IMR-90 (cell line): ENCODE data around the gene GLRA3. TPM values are rescaled to one million over a fixed set of nuclear protein-coding genes. Genes with fewer than 3 reads are reported as not detected.

Source experiments
- ATAC-seq: fragments of 200-7000 bp; cut with Tn5 transposase; 2 replicates; pipeline ENCODE4 v1.9.1; 2020; ENCODE audit warnings: low read depth, mild to moderate bottlenecking, moderate library complexity
- BruUV-seq: library from RNA; stranded (reverse); fragments of 400-500 nt; replicated peaks from 2 replicates; lab custom pipeline; 2021; lab: Mats Ljungman, UMichigan
- CTCF ChIA-PET: fragments of 300-600 bp; formaldehyde crosslinking; extraction: SDS; loops from one replicate; lab custom pipeline; 2021; ENCODE audit warnings: antibody characterized with exemption; lab: Yijun Ruan, JAX
- POLR2A ChIA-PET: fragments of 300-600 bp; sonication (Branson Sonifier 250); formaldehyde crosslinking; loops from one replicate; lab custom pipeline; 2022; ENCODE audit warnings: antibody characterized with exemption; ENCODE audit not compliant: unreplicated experiment; lab: Charles Lee
- DNase-seq: peaks from one replicate; pipeline ENCODE4 v3.0.0; 2013
- H2AFZ ChIP-seq: replicated peaks from 2 replicates; pipeline ENCODE3; 2013; ENCODE audit warnings: low read length, mild to moderate bottlenecking; ENCODE audit not compliant: poor library complexity
- H2AK5ac ChIP-seq: 2 replicates; pipeline ENCODE4 v1.6.1; 2013; ENCODE audit warnings: low read depth, low read length, inconsistent platforms
- H2AK9ac ChIP-seq: replicated peaks from 2 replicates; pipeline ENCODE3; 2013; ENCODE audit warnings: mild to moderate bottlenecking, low read depth, low read length, moderate library complexity; ENCODE audit not compliant: poor library complexity
- H2BK120ac ChIP-seq: 2 replicates; pipeline ENCODE4 v1.6.1; 2013; ENCODE audit warnings: low read depth, low read length, inconsistent platforms
- H2BK15ac ChIP-seq: 3 replicates; pipeline ENCODE4 v1.6.1; 2013; ENCODE audit warnings: low read depth, low read length, inconsistent platforms
- H2BK20ac ChIP-seq: 2 replicates; pipeline ENCODE4 v1.6.1; 2013; ENCODE audit warnings: low read depth, mild to moderate bottlenecking, inconsistent platforms, low read length, moderate library complexity
- H2BK5ac ChIP-seq: 2 replicates; pipeline ENCODE4 v1.6.1; 2013; ENCODE audit warnings: mild to moderate bottlenecking, low read depth, low read length, inconsistent platforms; ENCODE audit not compliant: poor library complexity, severe bottlenecking
- H3K14ac ChIP-seq: replicated peaks from 2 replicates; pipeline ENCODE4 v1.6.1; 2013; ENCODE audit warnings: low read depth, low read length, inconsistent platforms
- H3K18ac ChIP-seq: 2 replicates; pipeline ENCODE4 v1.6.1; 2013; ENCODE audit warnings: low read depth, low read length, control low read depth
- H3K23ac ChIP-seq: 2 replicates; pipeline ENCODE4 v1.6.1; 2013; ENCODE audit warnings: low read depth, low read length, inconsistent platforms
- H3K27ac ChIP-seq: 2 replicates; pipeline ENCODE4 v1.5.1; 2013; ENCODE audit warnings: mild to moderate bottlenecking, control low read depth, low read length; ENCODE audit not compliant: insufficient read depth
- H3K27me3 ChIP-seq: 2 replicates; pipeline ENCODE4 v1.6.1; 2013; ENCODE audit warnings: low read length; ENCODE audit not compliant: control insufficient read depth, insufficient read depth
- H3K36me3 ChIP-seq: 2 replicates; pipeline ENCODE4 v1.6.1; 2013; ENCODE audit warnings: low read length, mixed read lengths; ENCODE audit not compliant: control insufficient read depth, insufficient read depth
- H3K4ac ChIP-seq: 2 replicates; pipeline ENCODE4 v1.6.1; 2013; ENCODE audit warnings: low read depth, low read length, inconsistent platforms
- H3K4me1 ChIP-seq: 2 replicates; pipeline ENCODE4 v1.6.1; 2013; ENCODE audit warnings: low read length, mixed read lengths; ENCODE audit not compliant: control insufficient read depth, insufficient read depth
- H3K4me2 ChIP-seq: 2 replicates; pipeline ENCODE4 v1.6.1; 2013; ENCODE audit warnings: low read depth, mild to moderate bottlenecking, control low read depth, low read length, moderate library complexity
- H3K4me3 ChIP-seq: 2 replicates; pipeline ENCODE4 v1.5.1; 2013; ENCODE audit warnings: low read depth, mild to moderate bottlenecking, control low read depth, low read length, moderate library complexity; ENCODE audit not compliant: insufficient read depth
- H3K56ac ChIP-seq: 2 replicates; pipeline ENCODE4 v1.6.1; 2013; ENCODE audit warnings: low read length, inconsistent platforms; ENCODE audit not compliant: insufficient read depth; ENCODE audit errors: extremely low read depth
- H3K79me1 ChIP-seq, 2 experiments: 2 replicates each; pipeline ENCODE4 v1.6.1; 2013; ENCODE audit warnings: low read length in 2 of 2, inconsistent platforms in 1 of 2, low read depth in 1 of 2
- H3K9ac ChIP-seq: 2 replicates; pipeline ENCODE4 v1.6.1; 2013; ENCODE audit warnings: low read depth, low read length, control low read depth
- H3K9me1 ChIP-seq: 2 replicates; pipeline ENCODE4 v1.6.1; 2013; ENCODE audit warnings: low read length, inconsistent platforms; ENCODE audit not compliant: insufficient read depth
- H3K9me3 ChIP-seq: 2 replicates; pipeline ENCODE4 v1.6.1; 2013; ENCODE audit warnings: low read length; ENCODE audit not compliant: control insufficient read depth, insufficient read depth
- H4K20me1 ChIP-seq: 2 replicates; pipeline ENCODE4 v1.6.1; 2013; ENCODE audit warnings: low read length, inconsistent platforms; ENCODE audit not compliant: insufficient read depth
- H4K5ac ChIP-seq: 2 replicates; pipeline ENCODE4 v1.6.1; 2013; ENCODE audit warnings: mild to moderate bottlenecking, low read depth, low read length, control low read depth
- H4K8ac ChIP-seq, 2 experiments: 2 replicates each; pipeline ENCODE4 v1.6.1; 2013; ENCODE audit warnings: low read depth in 2 of 2, low read length in 2 of 2, control low read depth in 1 of 2, inconsistent platforms in 1 of 2
- H4K91ac ChIP-seq: 2 replicates; pipeline ENCODE4 v1.6.1; 2013; ENCODE audit warnings: low read depth, low read length, inconsistent platforms; ENCODE audit not compliant: insufficient read depth
- CEBPB ChIP-seq: IDR thresholded peaks from 2 replicates; pipeline ENCODE4 v1.6.1; 2012; ENCODE audit warnings: low read depth, low read length, improper control_type of control experiment
- CHD1 ChIP-seq: IDR thresholded peaks from 2 replicates; pipeline ENCODE4 v1.6.1; 2012; ENCODE audit warnings: low read depth, low read length, improper control_type of control experiment
- CTCF ChIP-seq: conservative IDR thresholded peaks from 2 replicates; pipeline ENCODE4 v1.5.1; 2012; ENCODE audit warnings: mild to moderate bottlenecking, low read depth, low read length, improper control_type of control experiment
- FOS ChIP-seq: fragments of 150-350 bp; IDR thresholded peaks from 2 replicates; pipeline ENCODE4 v1.6.1; 2016; ENCODE audit warnings: low read depth, low read length
- MAFK ChIP-seq: IDR thresholded peaks from 2 replicates; pipeline ENCODE4 v1.6.1; 2012; ENCODE audit warnings: low read depth, low read length, improper control_type of control experiment
- MAZ ChIP-seq: IDR thresholded peaks from 2 replicates; pipeline ENCODE4 v1.6.1; 2012; ENCODE audit warnings: low read depth, mild to moderate bottlenecking, low read length, improper control_type of control experiment, moderate library complexity, borderline replicate concordance
- NFE2L2 ChIP-seq: fragments of 150-350 bp; IDR thresholded peaks from 2 replicates; pipeline ENCODE4 v1.6.1; 2016; ENCODE audit warnings: low read depth, mild to moderate bottlenecking, low read length
- POLR2A ChIP-seq: IDR thresholded peaks from 2 replicates; pipeline ENCODE4 v1.6.1; 2012; ENCODE audit warnings: mild to moderate bottlenecking, low read depth, low read length
- RAD21 ChIP-seq: IDR thresholded peaks from 2 replicates; pipeline ENCODE4 v1.6.1; 2012; ENCODE audit warnings: low read length, improper control_type of control experiment
- RCOR1 ChIP-seq: IDR thresholded peaks from 2 replicates; pipeline ENCODE4 v1.6.1; 2012; ENCODE audit warnings: mild to moderate bottlenecking, low read length, improper control_type of control experiment; ENCODE audit not compliant: insufficient replicate concordance
- SMC3 ChIP-seq: fragments of 150-350 bp; IDR thresholded peaks from 2 replicates; pipeline ENCODE4 v1.6.1; 2016; ENCODE audit warnings: low read depth, mild to moderate bottlenecking, antibody characterized with exemption, low read length, moderate library complexity
- dilution Hi-C: fragments of 300-500 bp; cut with HindIII; formaldehyde crosslinking; loops from one replicate; pipeline ENCODE4 v1.14.3; 2018; ENCODE audit warnings: low sequenced_read_pairs; ENCODE audit not compliant: unreplicated experiment
- in situ Hi-C: fragments of 300-500 bp; cut with MboI; formaldehyde crosslinking; loops from 3 replicates; pipeline ENCODE4 v1.14.3; 2019; ENCODE audit warnings: low sequenced_read_pairs, inconsistent platforms, mixed read lengths
- intact Hi-C: fragments of 100-400 bp; cut with micrococcal nuclease; formaldehyde crosslinking; loops from 2 replicates; pipeline ENCODE4 v1.10.0; 2022
- polyA plus RNA-seq, 3 experiments: library from polyadenylated mRNA; depleted of rRNA; stranded (reverse); fragments of >200 nt; gene quantifications; 2 replicates each; pipeline ENCODE4 v1.2.3, GENCODE V29; 2012; ENCODE audit warnings: low replicate concordance in 1 of 3
- total RNA-seq: library from RNA; depleted of rRNA; stranded (reverse); fragments of >200 nt; gene quantifications from 2 replicates; pipeline ENCODE4 v1.2.3, GENCODE V29; 2012
- TF ChIP-seq, protein P1 (sequence below): fragments of 150-350 bp; IDR thresholded peaks from 2 replicates; pipeline ENCODE4 v1.6.1; 2017; ENCODE audit warnings: mild to moderate bottlenecking, antibody characterized with exemption, low read length, low read depth
- TF ChIP-seq, protein P2 (sequence below): fragments of 150-350 bp; IDR thresholded peaks from 2 replicates; pipeline ENCODE4 v1.6.1; 2016; ENCODE audit warnings: low read depth, mild to moderate bottlenecking, low read length, moderate library complexity, borderline replicate concordance

GLRA3 gene
- total and polyA plus RNA-seq, 2 of the 4 experiments (the other 2 are of a cell fraction), result not detected

DNA sequence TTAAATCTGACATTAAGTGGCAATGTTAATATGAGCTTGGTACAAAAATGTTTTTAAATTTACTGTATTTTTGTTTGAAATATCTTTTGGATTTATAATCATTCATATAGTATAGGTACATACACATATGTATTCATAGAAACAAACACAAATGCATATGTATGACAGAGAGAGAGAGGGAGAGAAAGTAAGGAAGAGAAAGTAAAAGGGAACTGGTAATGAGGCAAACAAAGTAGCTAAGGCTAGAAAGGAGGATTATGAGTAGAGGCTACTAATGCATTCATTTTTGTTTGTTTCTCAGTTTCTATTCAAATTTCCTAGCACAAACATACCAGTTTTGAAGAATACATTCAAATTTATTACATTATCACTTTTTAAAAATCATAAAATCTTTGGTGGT lies 132.4 kb downstream of the GLRA3 start:
- TF ChIP-seq RCOR1 (no peak), NFE2L2 (no peak), RAD21 (no peak), SMC3 (no peak), MAZ (no peak), MAFK (no peak), POLR2A (no peak), CTCF (no peak), CEBPB (no peak), CHD1 (no peak), FOS (no peak)
- TF ChIP-seq, protein P1, sequence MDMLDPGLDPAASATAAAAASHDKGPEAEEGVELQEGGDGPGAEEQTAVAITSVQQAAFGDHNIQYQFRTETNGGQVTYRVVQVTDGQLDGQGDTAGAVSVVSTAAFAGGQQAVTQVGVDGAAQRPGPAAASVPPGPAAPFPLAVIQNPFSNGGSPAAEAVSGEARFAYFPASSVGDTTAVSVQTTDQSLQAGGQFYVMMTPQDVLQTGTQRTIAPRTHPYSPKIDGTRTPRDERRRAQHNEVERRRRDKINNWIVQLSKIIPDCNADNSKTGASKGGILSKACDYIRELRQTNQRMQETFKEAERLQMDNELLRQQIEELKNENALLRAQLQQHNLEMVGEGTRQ, result no peak
- TF ChIP-seq, protein P2, sequence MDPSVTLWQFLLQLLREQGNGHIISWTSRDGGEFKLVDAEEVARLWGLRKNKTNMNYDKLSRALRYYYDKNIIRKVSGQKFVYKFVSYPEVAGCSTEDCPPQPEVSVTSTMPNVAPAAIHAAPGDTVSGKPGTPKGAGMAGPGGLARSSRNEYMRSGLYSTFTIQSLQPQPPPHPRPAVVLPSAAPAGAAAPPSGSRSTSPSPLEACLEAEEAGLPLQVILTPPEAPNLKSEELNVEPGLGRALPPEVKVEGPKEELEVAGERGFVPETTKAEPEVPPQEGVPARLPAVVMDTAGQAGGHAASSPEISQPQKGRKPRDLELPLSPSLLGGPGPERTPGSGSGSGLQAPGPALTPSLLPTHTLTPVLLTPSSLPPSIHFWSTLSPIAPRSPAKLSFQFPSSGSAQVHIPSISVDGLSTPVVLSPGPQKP, result no peak
- Histone ChIP-seq H3K4me3 (no peak overlapping the region), H3K36me3 (no peaks in the 10 kb centered on the region), H3K18ac (no peak overlapping the region), H4K91ac (no peak overlapping the region), H3K56ac (no peak overlapping the region), H3K9me3 (no peaks in the 10 kb centered on the region), H2BK5ac (no peak overlapping the region), H2BK15ac (no peak overlapping the region), H3K79me1 (no peaks in the 10 kb centered on the region), H3K9me1 (no peaks in the 10 kb centered on the region), H4K5ac (no peak overlapping the region), H3K27me3 (no peaks in the 10 kb centered on the region), H2AK5ac (no peak overlapping the region), H2AK9ac (no peak overlapping the region), H3K4me2 (no peak overlapping the region), H3K4me1 (no peaks in the 10 kb centered on the region), H2BK20ac (no peak overlapping the region), H3K23ac (no peak overlapping the region), H3K14ac (no peak overlapping the region), H3K27ac (no peak overlapping the region), H4K8ac (no peak overlapping the region), H2BK120ac (no peak overlapping the region), H2AFZ (no peak overlapping the region), H3K9ac (no peak overlapping the region), H3K4ac (no peak overlapping the region), H4K20me1 (no peaks in the 10 kb centered on the region)
- in situ Hi-C loops, result no loop called here
- ChIA-PET POLR2A (no interaction called here), CTCF (no interaction called here)
- DNase-seq (no peak), ATAC-seq (no peak)
- no TSS peak for BruUV-seq
- dilution Hi-C loops, result no loop called here
- intact Hi-C loops, result no loop called here
